GM23338 (cell line): Measurements from ENCODE around the gene DHRS3.

Source experiments
- CTCF ChIP-seq, 2 experiments: fragments of 200-600 bp in 1 of 2; sonication (generic) in 1 of 2; conservative IDR thresholded peaks; 2 replicates each; pipeline versions ENCODE4 v1.5.1 to v1.6.1; 2016 to 2017; ENCODE audit warnings: antibody characterized with exemption in 2 of 2, low read depth in 2 of 2, mild to moderate bottlenecking in 2 of 2, moderate library complexity in 1 of 2
- POLR2AphosphoS5 ChIP-seq: IDR thresholded peaks from 2 replicates; pipeline ENCODE4 v1.6.1; 2016; ENCODE audit warnings: antibody characterized with exemption, low read depth
- TF ChIP-seq, protein P1 (sequence below): IDR thresholded peaks from 2 replicates; pipeline ENCODE4 v1.6.1; 2016; ENCODE audit warnings: antibody characterized with exemption

DNA sequence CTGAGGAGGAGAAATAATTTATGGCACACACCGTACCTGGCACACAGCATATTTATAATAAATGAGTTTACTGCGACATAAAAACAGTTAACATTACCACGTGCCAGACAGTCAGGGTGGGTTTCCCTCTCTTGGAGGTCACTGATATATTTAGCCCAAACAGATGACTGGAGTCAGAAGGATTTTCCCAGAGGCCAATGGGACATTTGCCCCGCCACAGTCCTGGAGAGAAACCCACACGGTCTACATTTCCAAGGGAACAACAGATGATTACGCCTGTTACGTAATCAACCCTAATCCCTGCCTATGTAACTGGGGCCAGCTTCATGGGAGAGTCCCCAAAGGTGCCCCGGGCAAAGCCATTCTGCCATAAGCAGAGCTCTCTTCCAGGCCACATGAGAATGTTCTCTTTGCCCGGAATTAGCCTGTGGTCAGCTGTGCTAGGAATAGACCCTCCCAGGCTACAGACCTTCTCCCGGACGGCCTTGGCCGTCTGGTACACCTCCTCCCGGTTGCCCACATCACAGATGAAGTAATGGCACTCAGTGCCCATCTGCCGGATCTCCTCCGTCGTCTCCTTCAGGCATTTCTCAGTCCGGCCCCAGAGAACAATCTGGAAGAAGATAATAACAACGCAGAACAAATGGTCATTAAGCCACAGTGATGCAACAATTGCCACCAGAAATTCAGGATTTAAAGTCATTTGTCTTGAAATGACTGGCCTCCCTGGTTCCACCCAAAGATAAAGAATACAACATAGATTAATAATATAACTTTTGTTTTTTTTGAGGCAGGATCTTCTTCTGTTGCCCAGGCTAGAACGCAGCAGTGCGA, 37.7 kb downstream of the DHRS3 start:
- no peak for TF ChIP-seq CTCF (conservative IDR thresholded peaks at IDR 0.05; ENCODE audit: low read depth in 2 of 2)
- TF ChIP-seq POLR2AphosphoS5 = no peak
- TF ChIP-seq, protein P1, sequence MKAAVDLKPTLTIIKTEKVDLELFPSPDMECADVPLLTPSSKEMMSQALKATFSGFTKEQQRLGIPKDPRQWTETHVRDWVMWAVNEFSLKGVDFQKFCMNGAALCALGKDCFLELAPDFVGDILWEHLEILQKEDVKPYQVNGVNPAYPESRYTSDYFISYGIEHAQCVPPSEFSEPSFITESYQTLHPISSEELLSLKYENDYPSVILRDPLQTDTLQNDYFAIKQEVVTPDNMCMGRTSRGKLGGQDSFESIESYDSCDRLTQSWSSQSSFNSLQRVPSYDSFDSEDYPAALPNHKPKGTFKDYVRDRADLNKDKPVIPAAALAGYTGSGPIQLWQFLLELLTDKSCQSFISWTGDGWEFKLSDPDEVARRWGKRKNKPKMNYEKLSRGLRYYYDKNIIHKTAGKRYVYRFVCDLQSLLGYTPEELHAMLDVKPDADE = no peak
